GM12875 (cell line): Measurements from ENCODE around the gene FANK1.

ENCODE experiments used
- H3K4me3 ChIP-seq: one replicate; pipeline ENCODE4 v1.5.1; 2011; ENCODE audit warnings: low read depth, low read length, control low read depth
- TF ChIP-seq, protein P1 (sequence below): IDR thresholded peaks from 2 replicates; pipeline ENCODE4 v1.5.1; 2011; ENCODE audit warnings: low read depth, mild to moderate bottlenecking, control low read depth, inconsistent platforms, low read length, moderate library complexity, borderline replicate concordance; ENCODE audit not compliant: insufficient read depth

FANK1 gene

DNA sequence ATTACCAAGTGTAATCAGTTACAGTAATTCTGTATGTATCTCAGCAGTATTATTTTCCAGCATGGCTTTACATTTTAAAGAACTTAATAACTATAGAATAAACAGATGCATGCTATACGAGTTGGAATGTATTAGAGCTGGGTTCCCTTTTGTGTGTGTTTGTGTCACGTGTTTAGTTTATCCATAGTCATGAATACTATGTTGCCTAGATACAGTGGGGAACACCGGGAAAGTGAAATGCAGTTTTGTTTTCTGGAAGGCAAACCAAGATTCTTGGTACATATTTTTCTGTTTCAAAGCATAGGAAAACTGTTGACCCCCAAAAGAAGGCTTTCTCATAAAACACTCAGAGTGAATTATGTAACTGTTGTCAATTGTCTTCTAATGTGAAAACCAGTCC lies 119.0 kb downstream of the FANK1 start:
- H3K4me3 ChIP-seq: no peak overlapping the region
- TF ChIP-seq, protein P1, sequence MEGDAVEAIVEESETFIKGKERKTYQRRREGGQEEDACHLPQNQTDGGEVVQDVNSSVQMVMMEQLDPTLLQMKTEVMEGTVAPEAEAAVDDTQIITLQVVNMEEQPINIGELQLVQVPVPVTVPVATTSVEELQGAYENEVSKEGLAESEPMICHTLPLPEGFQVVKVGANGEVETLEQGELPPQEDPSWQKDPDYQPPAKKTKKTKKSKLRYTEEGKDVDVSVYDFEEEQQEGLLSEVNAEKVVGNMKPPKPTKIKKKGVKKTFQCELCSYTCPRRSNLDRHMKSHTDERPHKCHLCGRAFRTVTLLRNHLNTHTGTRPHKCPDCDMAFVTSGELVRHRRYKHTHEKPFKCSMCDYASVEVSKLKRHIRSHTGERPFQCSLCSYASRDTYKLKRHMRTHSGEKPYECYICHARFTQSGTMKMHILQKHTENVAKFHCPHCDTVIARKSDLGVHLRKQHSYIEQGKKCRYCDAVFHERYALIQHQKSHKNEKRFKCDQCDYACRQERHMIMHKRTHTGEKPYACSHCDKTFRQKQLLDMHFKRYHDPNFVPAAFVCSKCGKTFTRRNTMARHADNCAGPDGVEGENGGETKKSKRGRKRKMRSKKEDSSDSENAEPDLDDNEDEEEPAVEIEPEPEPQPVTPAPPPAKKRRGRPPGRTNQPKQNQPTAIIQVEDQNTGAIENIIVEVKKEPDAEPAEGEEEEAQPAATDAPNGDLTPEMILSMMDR: no peak

DNA sequence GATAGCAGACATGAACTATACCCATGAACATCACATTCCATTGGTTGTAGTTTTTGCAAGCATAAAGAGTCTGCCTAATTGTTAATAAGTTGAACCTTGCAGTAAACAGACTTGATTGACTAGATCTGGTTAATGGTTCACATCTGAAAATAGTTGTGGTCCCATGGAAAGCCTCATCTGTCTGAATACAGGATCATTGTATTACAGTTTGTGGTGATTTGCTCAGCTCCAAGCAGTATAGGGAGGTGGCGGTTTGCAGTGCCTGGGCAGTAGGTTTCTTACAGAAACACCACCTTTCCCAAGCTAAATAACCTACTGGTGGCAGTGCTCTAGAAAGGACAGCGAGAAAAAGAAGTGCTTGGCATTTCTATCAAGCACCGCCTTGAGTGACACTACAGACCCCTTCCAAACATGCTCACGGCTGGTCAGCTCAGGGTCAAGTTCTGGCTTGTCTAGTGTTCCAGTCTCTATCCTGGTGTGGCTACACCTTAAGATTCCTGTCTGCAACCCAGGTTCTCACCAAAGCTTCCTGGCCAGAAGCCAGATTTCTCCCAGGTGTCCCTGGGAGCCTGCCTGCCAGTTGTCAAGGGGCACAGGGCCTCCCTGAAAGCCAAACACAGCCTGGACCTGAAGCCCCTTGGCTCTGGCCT lies 119.9 kb downstream of the FANK1 start:
- no peak overlapping the region for H3K4me3 ChIP-seq
- TF ChIP-seq, protein P1: no peak

DNA sequence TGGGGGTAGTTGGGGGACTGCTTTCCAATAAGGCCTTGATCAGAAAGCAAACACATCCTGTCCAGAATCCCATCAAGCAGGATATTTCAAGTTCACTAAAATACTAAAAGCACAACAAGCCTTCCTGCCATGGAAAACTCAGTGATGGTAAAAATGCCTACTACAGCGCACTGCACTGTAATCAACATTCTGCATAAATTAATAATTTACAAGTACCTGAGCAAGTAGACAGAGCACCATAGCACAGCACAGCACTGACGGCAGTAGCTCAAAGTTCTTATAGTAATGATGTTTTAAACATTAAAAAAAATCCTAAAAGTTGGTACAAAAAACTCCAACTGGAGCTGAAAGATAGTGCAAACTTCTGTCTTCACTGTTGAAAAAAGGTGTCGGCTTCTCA lies 120.5 kb downstream of the FANK1 start:
- no peak overlapping the region for H3K4me3 ChIP-seq
- TF ChIP-seq, protein P1: no peak

DNA sequence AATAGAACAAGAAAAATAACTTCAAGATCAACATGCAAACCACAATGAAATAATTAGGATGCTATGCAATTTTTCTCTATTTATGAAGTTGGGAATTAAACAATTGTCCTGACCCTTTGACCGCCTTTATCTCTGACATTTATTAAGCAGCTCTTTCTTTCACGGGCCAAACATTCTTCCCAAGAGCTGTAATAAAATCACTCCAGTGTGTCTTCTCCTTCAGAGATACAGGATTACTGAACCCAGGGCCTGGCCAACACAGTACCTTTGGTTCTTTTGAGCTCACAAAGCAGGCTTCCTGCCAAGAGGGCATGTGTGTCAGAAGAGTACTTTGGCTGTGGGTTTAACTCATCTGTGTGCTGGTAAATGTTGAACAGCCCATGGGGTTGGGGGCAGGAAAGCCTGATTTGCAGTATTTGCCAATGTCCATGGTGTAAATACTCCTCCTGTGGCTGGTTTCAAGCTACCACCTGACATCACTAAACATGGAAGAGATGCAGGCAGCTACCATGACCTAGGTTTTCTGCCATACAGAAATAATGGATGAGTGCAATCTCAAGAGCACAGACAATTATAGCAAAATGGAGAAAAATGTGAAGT lies 121.7 kb downstream of the FANK1 start:
- H3K4me3 ChIP-seq: no peak overlapping the region
- TF ChIP-seq, protein P1: no peak

DNA sequence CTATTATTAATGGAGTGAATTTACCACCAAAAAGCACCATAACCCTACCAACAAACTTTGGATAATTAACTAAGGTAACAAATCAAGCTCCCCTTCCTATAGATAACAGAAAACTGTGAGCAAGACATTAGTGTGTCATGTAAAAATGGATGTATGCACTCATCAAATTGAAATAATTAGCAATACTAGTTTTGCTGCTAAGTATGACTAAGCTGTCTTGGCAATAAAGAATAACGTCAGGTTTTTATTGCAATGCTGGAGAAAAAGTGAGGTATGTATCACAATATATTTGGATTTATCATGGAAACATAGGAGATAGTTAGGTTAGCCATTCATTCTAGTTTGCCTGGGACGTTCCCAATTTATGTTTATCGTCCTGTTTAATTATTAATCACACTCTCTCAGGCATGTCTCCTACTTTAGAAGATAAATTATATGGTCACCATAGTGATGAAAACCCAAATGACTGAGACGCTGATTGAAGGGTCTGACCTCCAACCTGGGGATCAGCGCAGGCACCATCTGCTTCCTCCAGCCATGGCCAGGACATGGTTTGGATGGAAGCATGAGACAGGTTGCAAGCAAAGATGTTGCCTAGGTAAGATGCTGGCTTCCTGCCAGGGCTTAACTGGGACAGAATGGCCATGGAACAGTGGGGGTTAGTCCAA lies 125.6 kb downstream of the FANK1 start:
- H3K4me3 ChIP-seq: no peak overlapping the region
- TF ChIP-seq, protein P1: no peak

DNA sequence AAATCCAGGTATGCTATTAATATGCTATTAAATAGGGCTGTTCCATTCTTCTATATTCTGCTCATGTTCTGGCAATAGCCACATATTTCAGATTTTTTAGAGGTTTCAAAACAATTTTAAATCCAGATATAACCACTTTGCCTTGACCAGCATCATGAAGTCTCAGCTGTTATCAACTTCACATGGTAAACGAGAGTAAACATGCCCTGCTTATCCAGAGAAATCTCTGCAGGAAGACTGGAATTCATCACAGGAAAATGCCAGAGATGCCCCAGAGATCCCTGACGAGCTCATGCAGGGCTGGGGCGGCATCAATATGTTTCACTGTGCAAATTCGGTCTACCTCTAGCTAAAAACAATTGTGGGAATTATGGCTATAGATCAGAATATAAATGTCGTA lies 126.5 kb downstream of the FANK1 start:
- H3K4me3 ChIP-seq: no peak overlapping the region
- TF ChIP-seq, protein P1: no peak

DNA sequence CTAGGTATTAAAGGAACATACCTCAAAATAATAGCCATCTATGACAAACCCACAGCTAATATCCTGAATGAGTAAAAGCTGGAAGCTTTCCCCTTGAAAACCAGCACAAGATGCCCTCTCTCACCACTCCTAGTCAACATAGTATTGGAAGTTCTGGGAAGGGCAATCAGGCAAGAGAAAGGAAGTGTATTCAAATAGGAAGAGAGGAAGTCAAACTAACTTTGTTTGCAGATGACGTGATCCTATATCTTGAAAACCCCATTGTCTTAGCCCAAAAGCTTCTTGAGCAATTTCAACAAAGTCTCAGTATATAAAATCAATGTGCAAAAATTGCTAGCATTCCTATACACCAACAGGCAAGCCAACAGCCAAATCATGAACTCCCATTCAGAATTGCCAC lies 131.3 kb downstream of the FANK1 start:
- no peak overlapping the region for H3K4me3 ChIP-seq
- TF ChIP-seq, protein P1: no peak
